GM12878 (cell line): ENCODE data around the gene SYT3. TPM values are rescaled to one million over a fixed set of nuclear protein-coding genes. Genes with fewer than 3 reads are reported as not detected.

ENCODE experiments used
- ATAC-seq: fragments of 200-7000 bp; cut with Tn5 transposase; 3 replicates; pipeline ENCODE4 v1.9.1; 2020; ENCODE audit warnings: mild to moderate bottlenecking, moderate library complexity
- BruUV-seq: library from RNA; stranded (reverse); fragments of 400-500 nt; replicated peaks from 2 replicates; lab custom pipeline; 2021; lab: Mats Ljungman, UMichigan
- CTCF ChIA-PET: fragments of 300-600 bp; sonication (Branson Sonifier 250); formaldehyde crosslinking; extraction: SDS; loops from one replicate; lab custom pipeline; 2021; ENCODE audit warnings: inconsistent platforms; lab: Yijun Ruan, JAX
- POLR2A ChIA-PET: fragments of 350-600 bp; formaldehyde crosslinking; extraction: SDS; loops from one replicate; lab custom pipeline; 2021; ENCODE audit warnings: inconsistent platforms; lab: Charles Lee
- RAD21 ChIA-PET: fragments of 300-600 bp; sonication (Branson Sonifier 250); formaldehyde crosslinking; loops from one replicate; lab custom pipeline; 2023; ENCODE audit warnings: antibody characterized with exemption; ENCODE audit not compliant: unreplicated experiment; lab: Charles Lee
- SMC1A ChIA-PET: fragments of 300-600 bp; sonication (Branson Sonifier 250); formaldehyde crosslinking; loops from one replicate; lab custom pipeline; 2023; ENCODE audit not compliant: unreplicated experiment, uncharacterized antibody; lab: Charles Lee
- DNase-seq: peaks from one replicate; pipeline ENCODE4 v3.0.0-alpha.2; 2011; ENCODE audit warnings: low read depth, low spot score
- FAIRE-seq: peaks from 3 replicates; lab custom pipeline; 2011; peaks lifted over from hg19 to GRCh38; lab: Jason Lieb, UNC
- H2AFZ ChIP-seq: 2 replicates; pipeline ENCODE4 v1.6.0; 2011; ENCODE audit warnings: low read depth, low read length, control low read depth; ENCODE audit not compliant: control insufficient read depth
- H3K27ac ChIP-seq: 2 replicates; pipeline ENCODE4 v1.5.1; 2011; ENCODE audit warnings: control low read depth; ENCODE audit not compliant: control insufficient read depth, insufficient read depth
- H3K27me3 ChIP-seq, 2 experiments: replicated peaks in 1 of 2; 2 replicates each; pipeline versions ENCODE4 v1.6.0 to v1.6.1; 2011; ENCODE audit warnings: low read length in 1 of 2; ENCODE audit not compliant: control insufficient read depth in 2 of 2, insufficient read depth in 2 of 2
- H3K36me3 ChIP-seq, 2 experiments: 2 replicates each; pipeline ENCODE4 v1.5.1; 2011; ENCODE audit warnings: low read length in 1 of 2; ENCODE audit not compliant: control insufficient read depth in 2 of 2, insufficient read depth in 2 of 2
- H3K4me1 ChIP-seq: 2 replicates; pipeline ENCODE4 v1.6.1; 2011; ENCODE audit warnings: mild to moderate bottlenecking, low read length, moderate library complexity, mixed read lengths; ENCODE audit not compliant: control insufficient read depth, insufficient read depth
- H3K4me2 ChIP-seq: 2 replicates; pipeline ENCODE4 v1.6.0; 2011; ENCODE audit warnings: control low read depth; ENCODE audit not compliant: control insufficient read depth, insufficient read depth
- H3K4me3 ChIP-seq: fragments of 200-600 bp; sonication (generic); 2 replicates; pipeline ENCODE4 v1.5.1; 2016
- H3K79me2 ChIP-seq: 2 replicates; pipeline ENCODE4 v1.6.0; 2011; ENCODE audit warnings: low read length; ENCODE audit not compliant: control insufficient read depth, insufficient read depth
- H3K9ac ChIP-seq: 2 replicates; pipeline ENCODE4 v1.8.0; 2011; ENCODE audit warnings: low read length, control low read depth, mixed read lengths; ENCODE audit not compliant: control insufficient read depth, insufficient read depth
- H3K9me3 ChIP-seq: replicated peaks from 3 replicates; pipeline ENCODE4 v1.5.1; 2011; ENCODE audit warnings: mild to moderate bottlenecking, low read length; ENCODE audit not compliant: control insufficient read depth, insufficient read depth
- H4K20me1 ChIP-seq: 2 replicates; pipeline ENCODE4 v1.6.0; 2011; ENCODE audit not compliant: control insufficient read depth, insufficient read depth
- ATF7 ChIP-seq: fragments of 450-650 bp; IDR thresholded peaks from 2 replicates; pipeline ENCODE4 v1.6.1; 2016; ENCODE audit warnings: low read depth, mild to moderate bottlenecking
- BACH1 ChIP-seq: fragments of 450-650 bp; IDR thresholded peaks from 2 replicates; pipeline ENCODE4 v1.6.1; 2017; ENCODE audit warnings: mild to moderate bottlenecking, borderline replicate concordance
- CBX3 ChIP-seq: fragments of 200-600 bp; sonication (generic); IDR thresholded peaks from 2 replicates; pipeline ENCODE4 v1.6.1; 2016; ENCODE audit warnings: low read depth, borderline replicate concordance
- CHD2 ChIP-seq: IDR thresholded peaks from 2 replicates; pipeline ENCODE4 v1.6.1; 2011; ENCODE audit warnings: low read depth, low read length, improper control_type of control experiment, borderline replicate concordance
- CREB1 ChIP-seq: IDR thresholded peaks from 2 replicates; pipeline ENCODE4 v1.6.1; 2012; ENCODE audit warnings: low read depth, mild to moderate bottlenecking, inconsistent platforms
- EED ChIP-seq: sonication (generic); IDR thresholded peaks from 2 replicates; pipeline ENCODE4 v1.6.1; 2016; ENCODE audit warnings: antibody characterized with exemption, low read depth
- IKZF2 ChIP-seq, 2 experiments: fragments of 450-650 bp; IDR thresholded peaks; 2 replicates each; pipeline ENCODE4 v1.6.1; 2017; ENCODE audit warnings: mild to moderate bottlenecking in 2 of 2, moderate library complexity in 2 of 2
- JUND ChIP-seq: IDR thresholded peaks from 2 replicates; pipeline ENCODE4 v1.6.1; 2012; ENCODE audit warnings: low read depth, mild to moderate bottlenecking, low read length, improper control_type of control experiment, moderate library complexity
- KLF5 ChIP-seq: fragments of 450-650 bp; IDR thresholded peaks from 2 replicates; pipeline ENCODE4 v1.6.1; 2014; ENCODE audit warnings: mild to moderate bottlenecking; ENCODE audit not compliant: partially characterized antibody
- NRF1 ChIP-seq: conservative IDR thresholded peaks from 2 replicates; pipeline ENCODE4 v1.6.1; 2011; ENCODE audit warnings: mild to moderate bottlenecking, low read depth, low read length, improper control_type of control experiment
- RCOR1 ChIP-seq: conservative IDR thresholded peaks from 2 replicates; pipeline ENCODE4 v1.6.1; 2012; ENCODE audit warnings: low read depth, low read length, improper control_type of control experiment
- TARDBP ChIP-seq: IDR thresholded peaks from 2 replicates; pipeline ENCODE4 v1.6.1; 2016; ENCODE audit warnings: borderline replicate concordance
- ZNF384 ChIP-seq: IDR thresholded peaks from 2 replicates; pipeline ENCODE4 v1.6.1; 2012; ENCODE audit warnings: low read depth, mild to moderate bottlenecking, low read length, improper control_type of control experiment, borderline replicate concordance
- WGBS: methylation state at CpG from one replicate; pipeline ENCODE4 v1.1.6; 2016; ENCODE audit warnings: low lambda C conversion rate; ENCODE audit not compliant: insufficient replicate concordance, insufficient coverage; ENCODE audit errors: missing lambda C conversion rate; 5-methylcytosine and 5-hydroxymethylcytosine counted together
- in situ Hi-C: fragments of 300-500 bp; cut with MboI; formaldehyde crosslinking; loops from 9 replicates; pipeline ENCODE4 v1.14.3; 2018; ENCODE audit warnings: mixed read lengths
- intact Hi-C: fragments of 100-400 bp; cut with micrococcal nuclease; formaldehyde crosslinking; loops from one replicate; pipeline ENCODE4 v1.14.2; 2022; ENCODE audit not compliant: unreplicated experiment
- polyA plus RNA-seq, 11 experiments: library from polyadenylated mRNA; depleted of rRNA in 4 of 11; unstranded in 6 of 11; stranded (reverse) in 5 of 11; fragments of >200 nt; fragmentation: Nextera tagmentation in 4 of 11; fragmentation: Illumina TruSeq in 1 of 11; extraction: Ambion mirVana in 4 of 11; extraction: Trizol in 1 of 11; gene quantifications; 1 replicate in 1 of 11; 2 replicates in 10 of 11; pipeline versions ENCODE4 v1.2.1 to v1.2.3, GENCODE V29; 2011 to 2016; ENCODE audit warnings: inconsistent platforms in 2 of 11, missing spikeins in 2 of 11, low read depth in 1 of 11
- total RNA-seq, 4 experiments: library from RNA; depleted of rRNA in 3 of 4; stranded (reverse); fragments of >200 nt in 3 of 4; fragmentation: Illumina TruSeq in 1 of 4; extraction: Trizol in 1 of 4; gene quantifications; 2 replicates each; pipeline versions ENCODE4 v1.2.1 to v1.2.3, GENCODE V29; 2013 to 2021
- TF ChIP-seq, protein P1 (sequence below): fragments of 450-650 bp; IDR thresholded peaks from 2 replicates; pipeline ENCODE4 v1.6.1; 2016; ENCODE audit warnings: mild to moderate bottlenecking, moderate library complexity, borderline replicate concordance
- TF ChIP-seq, protein P2 (sequence below): IDR thresholded peaks from 2 replicates; pipeline ENCODE4 v1.6.1; 2012; ENCODE audit warnings: mild to moderate bottlenecking, low read depth, low read length

Gene SYT3
- total and polyA plus RNA-seq, 10 of the 15 experiments (the other 5 are each of a cell fraction or from before 2014, with no cell fraction given), result 0.05 to 0.18 TPM; not detected in 8

GRCh38 chr19:50607874-50608785, 31.6 kb downstream of the SYT3 start:
- ChIA-PET POLR2A (no interaction called here), RAD21 (no interaction called here), SMC1A (no interaction called here), CTCF (interaction anchor here (0.9 to 1.2 kb wide), 2 partner anchors 243 to 313 kb away, joined by 3 to 4 read pairs; no protein-coding TSS in a partner anchor)
- no peak overlapping the region for H3K27ac ChIP-seq
- no peaks in the 10 kb centered on the region for H3K4me1 ChIP-seq
- DNase-seq (peak; percentile 15), FAIRE-seq (no peak), ATAC-seq (peak; percentile 92)
- H3K4me3 ChIP-seq, result no peak overlapping the region
- no peaks in the 10 kb centered on the region for H3K27me3 ChIP-seq
- H3K4me2 ChIP-seq, result no peak overlapping the region
- intact Hi-C loops (loop anchor here (1.0 kb wide), 1 partner anchor 175 kb away; no protein-coding TSS in a partner anchor), in situ Hi-C loops (no loop called here)
- H2AFZ ChIP-seq, result no peak overlapping the region
- H3K9me3 ChIP-seq, result no peaks in the 10 kb centered on the region; the same call in 1 of the 3 replicates
- H3K9ac ChIP-seq, result no peak overlapping the region
- 36% methylated on average over 48 of the region's 56 CpGs for WGBS
- no peaks in the 10 kb centered on the region for H4K20me1 ChIP-seq
- H3K79me2 ChIP-seq, result no peaks in the 10 kb centered on the region
- H3K36me3 ChIP-seq, result no peaks in the 10 kb centered on the region
- no TSS peak for BruUV-seq
- TF ChIP-seq, protein P1, sequence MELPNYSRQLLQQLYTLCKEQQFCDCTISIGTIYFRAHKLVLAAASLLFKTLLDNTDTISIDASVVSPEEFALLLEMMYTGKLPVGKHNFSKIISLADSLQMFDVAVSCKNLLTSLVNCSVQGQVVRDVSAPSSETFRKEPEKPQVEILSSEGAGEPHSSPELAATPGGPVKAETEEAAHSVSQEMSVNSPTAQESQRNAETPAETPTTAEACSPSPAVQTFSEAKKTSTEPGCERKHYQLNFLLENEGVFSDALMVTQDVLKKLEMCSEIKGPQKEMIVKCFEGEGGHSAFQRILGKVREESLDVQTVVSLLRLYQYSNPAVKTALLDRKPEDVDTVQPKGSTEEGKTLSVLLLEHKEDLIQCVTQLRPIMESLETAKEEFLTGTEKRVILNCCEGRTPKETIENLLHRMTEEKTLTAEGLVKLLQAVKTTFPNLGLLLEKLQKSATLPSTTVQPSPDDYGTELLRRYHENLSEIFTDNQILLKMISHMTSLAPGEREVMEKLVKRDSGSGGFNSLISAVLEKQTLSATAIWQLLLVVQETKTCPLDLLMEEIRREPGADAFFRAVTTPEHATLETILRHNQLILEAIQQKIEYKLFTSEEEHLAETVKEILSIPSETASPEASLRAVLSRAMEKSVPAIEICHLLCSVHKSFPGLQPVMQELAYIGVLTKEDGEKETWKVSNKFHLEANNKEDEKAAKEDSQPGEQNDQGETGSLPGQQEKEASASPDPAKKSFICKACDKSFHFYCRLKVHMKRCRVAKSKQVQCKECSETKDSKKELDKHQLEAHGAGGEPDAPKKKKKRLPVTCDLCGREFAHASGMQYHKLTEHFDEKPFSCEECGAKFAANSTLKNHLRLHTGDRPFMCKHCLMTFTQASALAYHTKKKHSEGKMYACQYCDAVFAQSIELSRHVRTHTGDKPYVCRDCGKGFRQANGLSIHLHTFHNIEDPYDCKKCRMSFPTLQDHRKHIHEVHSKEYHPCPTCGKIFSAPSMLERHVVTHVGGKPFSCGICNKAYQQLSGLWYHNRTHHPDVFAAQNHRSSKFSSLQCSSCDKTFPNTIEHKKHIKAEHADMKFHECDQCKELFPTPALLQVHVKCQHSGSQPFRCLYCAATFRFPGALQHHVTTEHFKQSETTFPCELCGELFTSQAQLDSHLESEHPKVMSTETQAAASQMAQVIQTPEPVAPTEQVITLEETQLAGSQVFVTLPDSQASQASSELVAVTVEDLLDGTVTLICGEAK, result no peak
- TF ChIP-seq EED (no peak), BACH1 (no peak), KLF5 (no peak), TARDBP (no peak), IKZF2 (IDR thresholded peaks at IDR 0.05) (no peak), CHD2 (0 out of 2 replicates have a peak, but pooled peaks have one; percentile 26), CBX3 (no peak), NRF1 (no peak), ZNF384 (no peak), RCOR1 (no peak), JUND (no peak), ATF7 (0 out of 2 replicates have a peak, but pooled peaks have one; percentile 37), CREB1 (peak; percentile 87)
- TF ChIP-seq, protein P2, sequence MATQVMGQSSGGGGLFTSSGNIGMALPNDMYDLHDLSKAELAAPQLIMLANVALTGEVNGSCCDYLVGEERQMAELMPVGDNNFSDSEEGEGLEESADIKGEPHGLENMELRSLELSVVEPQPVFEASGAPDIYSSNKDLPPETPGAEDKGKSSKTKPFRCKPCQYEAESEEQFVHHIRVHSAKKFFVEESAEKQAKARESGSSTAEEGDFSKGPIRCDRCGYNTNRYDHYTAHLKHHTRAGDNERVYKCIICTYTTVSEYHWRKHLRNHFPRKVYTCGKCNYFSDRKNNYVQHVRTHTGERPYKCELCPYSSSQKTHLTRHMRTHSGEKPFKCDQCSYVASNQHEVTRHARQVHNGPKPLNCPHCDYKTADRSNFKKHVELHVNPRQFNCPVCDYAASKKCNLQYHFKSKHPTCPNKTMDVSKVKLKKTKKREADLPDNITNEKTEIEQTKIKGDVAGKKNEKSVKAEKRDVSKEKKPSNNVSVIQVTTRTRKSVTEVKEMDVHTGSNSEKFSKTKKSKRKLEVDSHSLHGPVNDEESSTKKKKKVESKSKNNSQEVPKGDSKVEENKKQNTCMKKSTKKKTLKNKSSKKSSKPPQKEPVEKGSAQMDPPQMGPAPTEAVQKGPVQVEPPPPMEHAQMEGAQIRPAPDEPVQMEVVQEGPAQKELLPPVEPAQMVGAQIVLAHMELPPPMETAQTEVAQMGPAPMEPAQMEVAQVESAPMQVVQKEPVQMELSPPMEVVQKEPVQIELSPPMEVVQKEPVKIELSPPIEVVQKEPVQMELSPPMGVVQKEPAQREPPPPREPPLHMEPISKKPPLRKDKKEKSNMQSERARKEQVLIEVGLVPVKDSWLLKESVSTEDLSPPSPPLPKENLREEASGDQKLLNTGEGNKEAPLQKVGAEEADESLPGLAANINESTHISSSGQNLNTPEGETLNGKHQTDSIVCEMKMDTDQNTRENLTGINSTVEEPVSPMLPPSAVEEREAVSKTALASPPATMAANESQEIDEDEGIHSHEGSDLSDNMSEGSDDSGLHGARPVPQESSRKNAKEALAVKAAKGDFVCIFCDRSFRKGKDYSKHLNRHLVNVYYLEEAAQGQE, result no peak
